Measurements from ENCODE around the gene CNGA3.

Gene CNGA3

GRCh38 chr2:98387478-98387877, 41.2 kb downstream of the CNGA3 start:
- Histone ChIP-seq H3K4me1 (ENCODE audit: control insufficient read depth, insufficient read depth, low read length) (no peaks in the 10 kb centered on the region), H3K36me3 (ENCODE audit: control insufficient read depth in 2 of 2, insufficient read depth in 1 of 2, low read length in 2 of 2) (no peaks in the 10 kb centered on the region), H3K9me3 (ENCODE audit: control insufficient read depth, insufficient read depth, low read depth, low read length) (no peaks in the 10 kb centered on the region), H3K4me3 (ENCODE audit: low read depth, low read length) (no peak overlapping the region), H3K27ac (ENCODE audit: extremely low read depth, low read depth, low read length) (no peak overlapping the region)
- TF ChIP-seq, protein P1, sequence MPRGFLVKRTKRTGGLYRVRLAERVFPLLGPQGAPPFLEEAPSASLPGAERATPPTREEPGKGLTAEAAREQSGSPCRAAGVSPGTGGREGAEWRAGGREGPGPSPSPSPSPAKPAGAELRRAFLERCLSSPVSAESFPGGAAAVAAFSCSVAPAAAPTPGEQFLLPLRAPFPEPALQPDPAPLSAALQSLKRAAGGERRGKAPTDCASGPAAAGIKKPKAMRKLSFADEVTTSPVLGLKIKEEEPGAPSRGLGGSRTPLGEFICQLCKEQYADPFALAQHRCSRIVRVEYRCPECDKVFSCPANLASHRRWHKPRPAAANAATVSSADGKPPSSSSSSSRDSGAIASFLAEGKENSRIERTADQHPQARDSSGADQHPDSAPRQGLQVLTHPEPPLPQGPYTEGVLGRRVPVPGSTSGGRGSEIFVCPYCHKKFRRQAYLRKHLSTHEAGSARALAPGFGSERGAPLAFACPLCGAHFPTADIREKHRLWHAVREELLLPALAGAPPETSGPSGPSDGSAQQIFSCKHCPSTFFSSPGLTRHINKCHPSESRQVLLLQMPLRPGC (tag by site-specific recombination; IDR thresholded peaks at IDR 0.05), result no peak
- TF ChIP-seq ZNF843 (tag by site-specific recombination; IDR thresholded peaks at IDR 0.05) (no peak), ZNF558 (tag by site-specific recombination; IDR thresholded peaks at IDR 0.05) (no peak), ZNF664 (tag by site-specific recombination; IDR thresholded peaks at IDR 0.05) (no peak), ZNF48 (tag by site-specific recombination; IDR thresholded peaks at IDR 0.05) (no peak), GLIS2 (tag by site-specific recombination; IDR thresholded peaks at IDR 0.05) (no peak)
- TF ChIP-seq, protein P2, sequence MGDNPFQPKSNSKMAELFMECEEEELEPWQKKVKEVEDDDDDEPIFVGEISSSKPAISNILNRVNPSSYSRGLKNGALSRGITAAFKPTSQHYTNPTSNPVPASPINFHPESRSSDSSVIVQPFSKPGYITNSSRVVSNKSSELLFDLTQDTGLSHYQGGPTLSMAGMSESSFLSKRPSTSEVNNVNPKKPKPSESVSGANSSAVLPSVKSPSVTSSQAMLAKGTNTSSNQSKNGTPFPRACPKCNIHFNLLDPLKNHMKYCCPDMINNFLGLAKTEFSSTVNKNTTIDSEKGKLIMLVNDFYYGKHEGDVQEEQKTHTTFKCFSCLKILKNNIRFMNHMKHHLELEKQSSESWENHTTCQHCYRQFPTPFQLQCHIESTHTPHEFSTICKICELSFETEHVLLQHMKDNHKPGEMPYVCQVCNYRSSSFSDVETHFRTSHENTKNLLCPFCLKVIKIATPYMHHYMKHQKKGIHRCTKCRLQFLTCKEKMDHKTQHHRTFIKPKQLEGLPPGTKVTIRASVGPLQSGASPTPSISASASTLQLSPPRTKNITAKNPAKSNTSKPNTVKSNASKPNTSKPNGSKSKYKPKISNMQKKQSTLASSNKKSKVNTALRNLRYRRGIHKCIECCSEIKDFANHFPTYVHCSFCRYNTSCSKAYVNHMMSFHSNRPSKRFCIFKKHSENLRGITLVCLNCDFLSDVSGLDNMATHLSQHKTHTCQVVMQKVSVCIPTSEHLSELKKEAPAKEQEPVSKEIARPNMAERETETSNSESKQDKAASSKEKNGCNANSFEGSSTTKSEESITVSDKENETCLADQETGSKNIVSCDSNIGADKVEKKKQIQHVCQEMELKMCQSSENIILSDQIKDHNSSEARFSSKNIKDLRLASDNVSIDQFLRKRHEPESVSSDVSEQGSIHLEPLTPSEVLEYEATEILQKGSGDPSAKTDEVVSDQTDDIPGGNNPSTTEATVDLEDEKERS (tag by site-specific recombination; IDR thresholded peaks at IDR 0.05), result no peak
- CTCF ChIA-PET, result interaction anchor here (1.7 to 4.8 kb wide), 3 partner anchors 582 to 688 kb away, joined by 6 to 46 read pairs (median 36); no protein-coding TSS in a partner anchor
- POLR2A ChIA-PET, result no interaction called here

DNA sequence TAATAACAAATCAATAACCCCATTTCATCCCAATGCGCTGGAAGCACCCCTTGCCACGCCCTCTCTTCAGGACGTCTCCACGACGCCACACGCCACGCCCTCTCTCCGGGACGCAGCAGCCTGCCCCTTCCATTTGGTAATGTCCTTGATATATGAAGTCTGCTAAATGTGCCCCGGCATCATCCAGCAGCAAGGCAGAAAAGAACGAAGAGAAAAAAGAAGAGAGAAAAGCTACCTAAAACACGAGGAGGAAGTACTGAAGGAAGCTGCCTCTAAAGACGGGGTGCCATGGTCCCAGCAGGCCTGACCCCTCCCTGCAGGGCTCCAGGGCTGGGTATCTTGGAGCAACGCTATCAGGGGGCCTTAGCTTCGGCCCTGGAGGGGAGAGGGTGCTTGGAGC, 41.8 kb downstream of the CNGA3 start:
- POLR2A ChIA-PET, result no interaction called here
- no peak overlapping the region for H3K4me3 ChIP-seq (ENCODE audit: low read depth, low read length)
- no peaks in the 10 kb centered on the region for H3K9me3 ChIP-seq (ENCODE audit: control insufficient read depth, insufficient read depth, low read depth, low read length)
- no peaks in the 10 kb centered on the region for H3K36me3 ChIP-seq (ENCODE audit: control insufficient read depth in 2 of 2, insufficient read depth in 1 of 2, low read length in 2 of 2)
- H3K4me1 ChIP-seq (ENCODE audit: control insufficient read depth, insufficient read depth, low read length), result no peaks in the 10 kb centered on the region
- no peak overlapping the region for H3K27ac ChIP-seq (ENCODE audit: extremely low read depth, low read depth, low read length)
- CTCF ChIA-PET, result interaction anchor here (0.6 to 1.7 kb wide), 2 partner anchors 688 to 706 kb away, joined by 5 to 6 read pairs; no protein-coding TSS in a partner anchor
- no peak for TF ChIP-seq ZNF16 (tag by site-specific recombination; IDR thresholded peaks at IDR 0.05; ENCODE audit: low read depth)
- no peak for TF ChIP-seq ZNF138 (tag by site-specific recombination; IDR thresholded peaks at IDR 0.05; ENCODE audit: borderline replicate concordance)
- no peak for TF ChIP-seq ZNF530 (tag by site-specific recombination; IDR thresholded peaks at IDR 0.05; ENCODE audit: low read depth)
- TF ChIP-seq ZNF214 (tag by site-specific recombination; IDR thresholded peaks at IDR 0.05; ENCODE audit: borderline replicate concordance), result no peak
- no peak for TF ChIP-seq ZXDB (tag by site-specific recombination; IDR thresholded peaks at IDR 0.05)
- TF ChIP-seq SP3 (tag by site-specific recombination; IDR thresholded peaks at IDR 0.05), result no peak
- TF ChIP-seq, protein P3, sequence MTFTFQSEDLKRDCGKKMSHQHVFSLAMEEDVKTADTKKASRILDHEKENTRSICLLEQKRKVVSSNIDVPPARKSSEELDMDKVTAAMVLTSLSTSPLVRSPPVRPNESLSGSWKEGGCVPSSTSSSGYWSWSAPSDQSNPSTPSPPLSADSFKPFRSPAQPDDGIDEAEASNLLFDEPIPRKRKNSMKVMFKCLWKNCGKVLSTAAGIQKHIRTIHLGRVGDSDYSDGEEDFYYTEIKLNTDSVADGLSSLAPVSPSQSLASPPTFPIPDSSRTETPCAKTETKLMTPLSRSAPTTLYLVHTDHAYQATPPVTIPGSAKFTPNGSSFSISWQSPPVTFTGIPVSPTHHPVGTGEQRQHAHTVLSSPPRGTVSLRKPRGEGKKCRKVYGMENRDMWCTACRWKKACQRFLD (tag by site-specific recombination; IDR thresholded peaks at IDR 0.05), result no peak
- TF ChIP-seq PRDM4 (tag by site-specific recombination; IDR thresholded peaks at IDR 0.05), result no peak
- no peak for TF ChIP-seq ZNF211 (tag by site-specific recombination; IDR thresholded peaks at IDR 0.05; ENCODE audit: low read depth)
- TF ChIP-seq PRDM1 (tag by site-specific recombination; IDR thresholded peaks at IDR 0.05), result no peak
- TF ChIP-seq ZSCAN18 (tag by site-specific recombination; IDR thresholded peaks at IDR 0.05), result no peak
- TF ChIP-seq ZNF558 (tag by site-specific recombination; IDR thresholded peaks at IDR 0.05), result no peak
- no peak for TF ChIP-seq ZNF324 (tag by site-specific recombination; IDR thresholded peaks at IDR 0.05)
- no peak for TF ChIP-seq ZNF785 (tag by site-specific recombination; IDR thresholded peaks at IDR 0.05)
- no peak for TF ChIP-seq ZNF274 (IDR thresholded peaks at IDR 0.05; ENCODE audit: low read length)
- no peak for TF ChIP-seq ZNF274 (tag by site-specific recombination; IDR thresholded peaks at IDR 0.05; ENCODE audit: borderline replicate concordance)
- TF ChIP-seq ZNF701 (tag by site-specific recombination; IDR thresholded peaks at IDR 0.05), result no peak
